Naive thymus-derived CD8-positive, alpha-beta T cell (primary cell): Measurements from ENCODE around the gene HOXB7. TPM values are rescaled to one million over a fixed set of nuclear protein-coding genes. Genes with fewer than 3 reads are reported as not detected.

ENCODE experiments used
- ATAC-seq, 2 donors: fragments of 150-1000 bp; cut with Tn5 transposase in 1 of 2; sonication (Bioruptor Pico), chemical (Tn5 transposase) in 1 of 2; 1 replicate in 1 of 2; 2 replicates in 1 of 2; pipeline ENCODE4 v1.10.0; 2021; ENCODE audit warnings: mild to moderate bottlenecking in 2 of 2, moderate library complexity in 2 of 2
- POLR2A ChIA-PET: fragments of 350-600 bp; sonication (Branson Sonifier 250); formaldehyde crosslinking; loops from one replicate; lab custom pipeline; 2021; ENCODE audit warnings: antibody characterized with exemption; lab: Charles Lee
- DNase-seq, 10 donors: peaks; one replicate each; pipeline versions ENCODE4 v3.0.0 to v3.0.0-alpha.2; 2020 to 2022
- H3K27ac Mint-ChIP-seq, 10 donors: one replicate each; pipeline ENCODE4 v1.8.0; 2020 to 2022; ENCODE audit warnings: mild to moderate bottlenecking in 10 of 10, mixed read lengths in 10 of 10, moderate library complexity in 4 of 10, inconsistent platforms in 1 of 10
- H3K27me3 Mint-ChIP-seq, 5 donors: one replicate each; pipeline ENCODE4 v1.8.0; 2021 to 2022; ENCODE audit warnings: mixed read lengths in 5 of 5
- H3K36me3 Mint-ChIP-seq, 3 donors: one replicate each; pipeline ENCODE4 v1.8.0; 2020 to 2022; ENCODE audit warnings: mixed read lengths in 3 of 3, mild to moderate bottlenecking in 2 of 3, inconsistent platforms in 1 of 3
- H3K4me1 Mint-ChIP-seq, 4 donors: one replicate each; pipeline ENCODE4 v1.8.0; 2021 to 2022; ENCODE audit warnings: mixed read lengths in 4 of 4
- H3K4me3 Mint-ChIP-seq, 10 donors: one replicate each; pipeline ENCODE4 v1.8.0; 2020 to 2022; ENCODE audit warnings: mild to moderate bottlenecking in 10 of 10, mixed read lengths in 10 of 10, moderate library complexity in 6 of 10, inconsistent platforms in 1 of 10
- H3K9me3 Mint-ChIP-seq, 9 donors: one replicate each; pipeline ENCODE4 v1.8.0; 2020 to 2022; ENCODE audit warnings: mixed read lengths in 9 of 9, mild to moderate bottlenecking in 3 of 9, inconsistent platforms in 1 of 9, moderate library complexity in 1 of 9
- polyA plus RNA-seq, 3 donors: library from polyadenylated mRNA; unstranded; fragments of 300-500 nt; fragmentation: Illumina TruSeq; gene quantifications; one replicate each; pipeline ENCODE4 v1.2.3, GENCODE V29; 2021
- total RNA-seq, 8 experiments: library from RNA in 2 of 8; stranded (reverse) in 2 of 8; gene quantifications; one replicate each; pipeline ENCODE4 v1.2.3 and lab custom pipeline; 2021 to 2026

HOXB7 gene
- total and polyA plus RNA-seq, 5 experiments from 2014 or later = 0.22 to 0.40 TPM; not detected in 3

DNA sequence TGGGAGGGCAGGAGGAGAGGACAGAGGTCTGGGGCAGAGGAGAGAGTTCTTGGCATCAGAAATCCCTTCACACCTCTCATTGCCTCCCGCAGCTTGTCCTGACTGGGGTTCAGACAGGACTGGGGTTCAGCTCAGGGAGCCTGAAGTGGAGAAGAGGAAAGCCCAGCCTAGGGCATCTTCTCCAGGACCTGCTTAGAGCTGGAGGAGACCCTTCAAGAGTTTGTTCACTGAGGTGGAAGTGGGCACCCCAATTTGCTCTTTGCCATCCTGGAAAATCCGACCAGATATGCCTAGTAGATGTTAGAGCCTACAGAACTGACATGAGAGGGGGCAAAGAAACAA is 22.8 kb downstream of the HOXB7 start:
- POLR2A ChIA-PET = interaction anchor here (0.6 to 0.9 kb wide), 2 partner anchors 236 to 1234 kb away, joined by 3 read pairs; no protein-coding TSS in a partner anchor
- H3K4me3 Mint-ChIP-seq = no peak overlapping the region
- peaks cover 0 to 3% (median 0%) of the 10 kb centered on the region in 3 donors for H3K36me3 Mint-ChIP-seq
- H3K27ac Mint-ChIP-seq = no peak overlapping the region
- DNase-seq = no peak
- peaks cover 56 to 100% (median 86%) of the 10 kb centered on the region in 5 donors for H3K27me3 Mint-ChIP-seq
- H3K9me3 Mint-ChIP-seq = no peaks in the 10 kb centered on the region
- no peak for ATAC-seq
- peaks cover 20 to 40% (median 33%) of the 10 kb centered on the region in 4 donors for H3K4me1 Mint-ChIP-seq

DNA sequence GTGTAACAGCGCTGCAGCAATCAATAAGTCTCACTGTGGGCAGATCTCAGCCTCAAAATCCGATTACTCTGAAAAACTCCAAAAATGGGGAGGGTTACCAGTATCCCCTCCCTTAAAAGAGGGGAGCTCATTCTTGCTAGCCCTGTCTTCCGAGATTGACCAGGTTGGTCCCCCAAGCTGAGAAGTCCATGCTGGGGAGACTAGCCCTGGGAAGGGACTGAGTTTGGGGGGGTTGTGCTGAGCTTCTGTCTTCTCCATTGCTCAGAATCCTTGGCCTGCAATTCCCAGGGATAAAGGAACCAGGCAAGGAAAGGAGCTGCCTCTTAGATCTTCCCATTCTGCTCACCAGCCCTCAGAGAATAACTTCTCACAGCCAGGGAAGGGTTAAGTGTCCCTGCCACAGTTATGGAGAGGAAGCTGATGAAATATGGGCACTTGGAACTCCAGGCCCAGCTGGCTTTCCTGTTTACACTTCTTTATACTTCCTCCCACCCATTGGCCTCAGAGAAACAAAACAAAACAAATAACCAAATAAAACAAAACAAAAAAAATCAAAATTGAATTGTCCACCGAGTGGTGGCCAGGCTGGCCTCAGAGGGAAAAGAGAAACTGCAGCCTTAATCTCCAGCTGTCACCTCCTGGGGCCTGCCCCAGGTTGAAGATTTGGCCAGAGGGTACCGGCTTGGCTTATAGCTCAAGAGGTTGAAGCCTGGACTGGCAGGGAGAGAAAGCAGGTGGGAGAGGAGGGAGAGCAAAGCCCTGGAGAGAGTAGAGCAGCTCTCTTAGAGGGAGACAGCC is 23.3 kb downstream of the HOXB7 start:
- H3K36me3 Mint-ChIP-seq = peaks cover 0 to 3% (median 0%) of the 10 kb centered on the region in 3 donors
- H3K27me3 Mint-ChIP-seq = peaks cover 57 to 100% (median 86%) of the 10 kb centered on the region in 5 donors
- H3K4me1 Mint-ChIP-seq = peaks cover 16 to 36% (median 31%) of the 10 kb centered on the region in 4 donors
- H3K9me3 Mint-ChIP-seq = no peaks in the 10 kb centered on the region
- ATAC-seq (no peak), DNase-seq (no peak)
- H3K27ac Mint-ChIP-seq = peak overlapping the region in 1 of 10 donors; percentile 44
- POLR2A ChIA-PET = interaction anchor here (0.5 to 0.9 kb wide), 5 partner anchors 9 to 1234 kb away, joined by 3 read pairs; partner anchors contain the start of gene HOXB4
- H3K4me3 Mint-ChIP-seq = peak overlapping the region in 3 of 10 donors; percentile 0 to 49 (median 10)

DNA sequence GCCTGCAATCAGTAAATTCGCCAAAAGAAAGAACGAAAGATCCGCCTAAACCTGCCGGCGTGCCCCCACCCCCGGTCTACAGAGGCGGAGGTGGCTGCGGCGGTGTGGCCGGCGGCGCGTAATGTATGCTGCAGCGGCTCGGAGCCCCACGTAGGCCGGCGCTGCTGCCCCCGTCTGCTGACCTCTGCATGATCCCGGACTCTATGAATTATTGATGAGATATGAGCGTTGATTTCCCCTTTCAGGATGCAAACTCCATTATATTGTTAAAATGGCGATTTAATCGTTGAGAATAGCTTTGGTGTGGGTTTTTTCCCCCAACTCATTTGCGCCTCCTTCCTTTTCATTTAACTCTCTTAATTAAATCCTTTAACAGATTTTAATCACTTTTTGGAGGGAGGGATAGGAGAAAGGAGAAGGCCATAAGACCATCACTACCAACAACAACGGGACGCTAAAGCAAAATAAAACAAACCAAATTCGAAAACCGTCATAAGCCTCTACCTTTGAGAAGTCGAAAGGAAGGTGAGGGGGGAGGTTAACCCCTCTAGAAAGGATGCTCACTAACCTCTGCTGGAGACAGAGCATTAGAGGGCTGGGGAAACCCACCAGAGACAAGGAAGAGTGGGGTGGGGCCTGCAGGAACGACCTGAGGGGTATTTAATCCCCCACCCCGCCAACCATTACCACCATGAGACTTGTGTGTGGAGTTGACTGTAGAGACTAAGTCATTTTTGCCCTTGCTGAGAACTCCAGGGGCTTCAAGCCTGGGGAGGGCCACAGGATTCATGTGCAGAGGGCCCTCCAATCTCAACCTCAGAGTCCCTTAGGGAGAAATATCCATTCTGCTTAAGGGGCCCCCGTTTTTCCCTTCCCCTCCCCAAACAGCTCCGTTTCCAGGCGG is 24.2 kb downstream of the HOXB7 start:
- DNase-seq (peak in 1 of 10 donors; percentile 31), ATAC-seq (no peak)
- POLR2A ChIA-PET = interaction anchor here (0.5 to 0.9 kb wide), 3 partner anchors 9 to 278 kb away, joined by 3 read pairs; partner anchors contain the start of gene HOXB4
- Mint-ChIP-seq H3K36me3 (peaks cover 0 to 3% (median 0%) of the 10 kb centered on the region in 3 donors), H3K9me3 (no peaks in the 10 kb centered on the region), H3K27me3 (peaks cover 59 to 100% (median 88%) of the 10 kb centered on the region in 5 donors), H3K4me1 (peaks cover 16 to 39% (median 32%) of the 10 kb centered on the region in 4 donors), H3K4me3 (peak overlapping the region; percentile 86 to 97 (median 92)), H3K27ac (peak overlapping the region in 3 of 10 donors; percentile 2 to 62 (median 34))

DNA sequence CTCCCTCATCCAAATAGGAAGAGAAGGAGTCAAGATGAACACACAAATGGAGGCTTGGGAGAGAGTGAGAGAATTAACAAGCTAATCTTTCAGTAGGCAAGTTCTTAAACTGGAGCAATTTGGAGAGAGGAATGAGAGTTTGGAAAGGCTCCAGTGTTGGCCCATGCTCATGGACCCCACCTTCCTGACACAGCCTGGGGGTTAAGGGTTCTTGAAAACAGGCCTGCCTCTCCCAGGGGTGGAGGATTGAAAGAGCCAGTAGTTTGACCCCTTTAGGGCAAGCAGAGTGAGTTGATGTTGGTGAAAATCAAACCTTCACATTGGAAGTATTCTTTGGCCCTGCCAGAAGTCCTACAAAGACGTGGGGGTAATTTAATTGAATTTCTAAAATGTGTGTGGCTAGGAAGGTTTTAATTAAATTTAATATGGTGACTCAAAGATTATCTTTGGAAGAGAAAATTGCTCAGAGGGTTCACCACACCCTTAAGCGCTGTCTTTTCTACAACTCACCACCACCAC is 26.5 kb downstream of the HOXB7 start:
- POLR2A ChIA-PET = interaction anchor here (1.6 kb wide), 1 partner anchor 91 kb away, joined by 4 read pairs; no protein-coding TSS in a partner anchor
- peak overlapping the region in 5 of 10 donors; percentile 10 to 40 (median 26) for H3K4me3 Mint-ChIP-seq
- H3K27me3 Mint-ChIP-seq = peaks cover 60 to 100% (median 91%) of the 10 kb centered on the region in 5 donors
- ATAC-seq = no peak
- H3K27ac Mint-ChIP-seq = no peak overlapping the region
- peaks cover 18 to 48% (median 42%) of the 10 kb centered on the region in 4 donors for H3K4me1 Mint-ChIP-seq
- H3K9me3 Mint-ChIP-seq = no peaks in the 10 kb centered on the region
- no peak for DNase-seq
- H3K36me3 Mint-ChIP-seq = peaks cover 0 to 3% (median 0%) of the 10 kb centered on the region in 3 donors

DNA sequence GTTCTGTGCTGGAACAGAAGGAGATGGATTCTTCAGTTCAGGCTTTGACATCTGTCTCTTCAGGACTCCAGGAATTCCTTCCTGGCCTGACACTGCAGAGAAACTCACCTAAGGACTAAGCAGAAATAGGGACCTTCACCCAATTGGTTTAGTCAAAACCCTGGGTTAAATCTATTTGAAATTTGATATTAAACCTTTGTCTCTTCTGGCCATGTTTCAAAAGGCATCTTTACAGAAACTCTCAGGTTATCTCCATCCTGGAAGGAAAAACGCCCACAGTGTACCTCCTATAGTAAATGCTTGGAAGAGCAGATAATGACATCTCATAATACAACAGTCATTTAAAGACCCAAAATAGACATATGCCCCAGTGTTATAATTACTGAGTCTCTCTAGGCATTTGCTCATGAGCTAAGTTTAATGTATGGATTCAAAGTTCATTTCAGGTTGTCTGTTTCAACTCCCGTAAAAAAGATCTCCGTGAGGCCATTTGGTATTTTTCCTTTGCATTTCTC is 27.1 kb downstream of the HOXB7 start:
- Mint-ChIP-seq H3K4me3 (peak overlapping the region in 3 of 10 donors; percentile 10 to 24 (median 24)), H3K36me3 (peaks cover 0 to 3% (median 0%) of the 10 kb centered on the region in 3 donors)
- POLR2A ChIA-PET = interaction anchor here (1.3 to 1.6 kb wide), 3 partner anchors 36 to 91 kb away, joined by 4 read pairs; no protein-coding TSS in a partner anchor

DNA sequence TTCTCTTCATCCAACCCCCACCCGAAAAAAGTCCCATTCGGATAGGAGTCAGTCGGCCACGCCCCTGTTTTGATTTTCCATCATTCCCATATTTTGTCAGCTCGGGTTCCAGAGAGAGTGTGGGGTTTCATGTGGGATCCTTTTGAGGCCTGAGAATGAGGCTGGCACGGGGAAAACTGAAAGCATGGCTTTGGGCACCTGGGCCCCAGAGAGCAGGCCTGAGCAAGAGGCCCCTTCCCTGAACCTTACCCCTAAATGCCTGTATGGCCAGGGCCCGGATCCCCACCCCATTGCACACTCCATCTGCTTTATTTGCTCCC is 28.1 kb downstream of the HOXB7 start:
- DNase-seq (no peak), ATAC-seq (no peak)
- H3K36me3 Mint-ChIP-seq = peaks cover 0 to 3% (median 0%) of the 10 kb centered on the region in 3 donors
- H3K4me3 Mint-ChIP-seq = peak overlapping the region; percentile 49 to 87 (median 68)
- H3K27me3 Mint-ChIP-seq = peaks cover 55 to 96% (median 85%) of the 10 kb centered on the region in 5 donors
- peaks cover 24 to 60% (median 52%) of the 10 kb centered on the region in 4 donors for H3K4me1 Mint-ChIP-seq
- no peak overlapping the region for H3K27ac Mint-ChIP-seq
- no peaks in the 10 kb centered on the region for H3K9me3 Mint-ChIP-seq
- POLR2A ChIA-PET = interaction anchor here (1.3 to 1.6 kb wide), 2 partner anchors 35 to 43 kb away, joined by 4 read pairs; no protein-coding TSS in a partner anchor

More for the DNA sequence above, 27.1 kb downstream of the HOXB7 start:
- no peak for DNase-seq
- Mint-ChIP-seq H3K9me3 (no peaks in the 10 kb centered on the region), H3K4me1 (peaks cover 22 to 54% (median 47%) of the 10 kb centered on the region in 4 donors), H3K27ac (no peak overlapping the region), H3K27me3 (peaks cover 63 to 100% (median 93%) of the 10 kb centered on the region in 5 donors)
- no peak for ATAC-seq

DNA sequence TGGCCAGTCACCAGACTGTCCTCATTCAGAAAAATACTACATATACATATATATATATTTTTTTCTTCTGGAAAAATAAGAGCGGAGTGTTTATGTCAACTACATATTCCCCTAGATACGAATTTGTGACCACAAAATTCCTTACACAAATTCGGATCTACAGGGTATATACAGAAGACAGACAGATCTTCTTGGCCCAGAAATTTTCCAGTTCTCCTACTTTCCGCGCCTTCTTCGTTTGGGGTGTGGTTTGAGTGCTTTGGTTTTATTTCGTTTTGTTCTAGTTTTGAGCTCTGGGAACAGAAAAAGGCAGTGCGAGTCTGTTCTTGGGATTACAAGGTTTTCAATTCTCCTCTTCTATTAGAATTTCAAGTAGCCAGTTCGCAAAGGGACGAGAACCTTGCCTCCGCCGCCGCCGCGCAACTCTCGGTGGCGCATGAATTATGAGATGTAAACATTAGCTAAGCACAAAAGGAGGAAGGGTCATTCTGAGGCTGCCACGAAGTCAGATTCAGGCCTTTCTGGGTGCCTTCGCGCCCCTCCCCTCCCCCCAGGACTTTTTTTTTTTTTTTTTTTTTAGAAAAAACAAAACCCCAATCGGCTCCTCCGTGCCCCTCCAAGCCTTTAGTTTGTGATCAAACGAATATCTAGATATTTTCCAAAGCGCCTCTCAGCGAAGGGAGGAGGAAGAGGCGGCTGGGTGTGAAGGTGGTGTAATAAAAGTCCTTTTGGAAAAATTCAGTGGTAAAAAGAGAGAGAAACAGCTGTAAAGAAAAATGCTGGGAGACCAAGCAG is 30.9 kb downstream of the HOXB7 start:
- Mint-ChIP-seq H3K4me1 (peaks cover 13 to 62% (median 45%) of the 10 kb centered on the region in 4 donors), H3K27me3 (peaks cover 41 to 76% (median 60%) of the 10 kb centered on the region in 5 donors), H3K4me3 (peak overlapping the region in 9 of 10 donors; percentile 53 to 96 (median 87)), H3K27ac (no peak overlapping the region), H3K9me3 (no peaks in the 10 kb centered on the region), H3K36me3 (peaks cover 0 to 2% (median 0%) of the 10 kb centered on the region in 3 donors)
- POLR2A ChIA-PET = interaction anchor here (0.6 to 0.7 kb wide), 2 partner anchors 34 to 128 kb away, joined by 3 to 4 read pairs; no protein-coding TSS in a partner anchor
- ATAC-seq (no peak), DNase-seq (no peak)

DNA sequence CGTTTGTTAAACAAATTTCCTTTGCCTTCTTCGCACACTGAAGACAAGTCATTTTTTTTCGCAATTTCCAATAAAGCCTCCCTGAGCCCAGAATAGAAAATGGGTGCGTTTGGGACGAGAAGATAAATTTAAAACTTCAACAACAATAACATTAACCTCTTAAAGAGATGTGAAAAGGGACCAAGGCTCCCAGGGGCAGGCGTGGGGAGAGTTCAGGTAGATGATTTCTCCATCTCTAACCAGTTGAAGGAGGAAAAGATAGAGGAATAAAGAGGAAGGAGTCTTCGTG is 31.4 kb downstream of the HOXB7 start:
- ATAC-seq (no peak), DNase-seq (no peak)
- POLR2A ChIA-PET = interaction anchor here (0.9 kb wide), 1 partner anchor 38 kb away, joined by 6 read pairs; no protein-coding TSS in a partner anchor
- H3K27me3 Mint-ChIP-seq = peaks cover 39 to 70% (median 55%) of the 10 kb centered on the region in 5 donors
- peak overlapping the region in 1 of 10 donors; percentile 53 for H3K27ac Mint-ChIP-seq
- H3K4me1 Mint-ChIP-seq = peaks cover 11 to 62% (median 42%) of the 10 kb centered on the region in 4 donors
- H3K36me3 Mint-ChIP-seq = no peaks in the 10 kb centered on the region
- H3K4me3 Mint-ChIP-seq = peak overlapping the region; percentile 86 to 96 (median 90)
- no peaks in the 10 kb centered on the region for H3K9me3 Mint-ChIP-seq

DNA sequence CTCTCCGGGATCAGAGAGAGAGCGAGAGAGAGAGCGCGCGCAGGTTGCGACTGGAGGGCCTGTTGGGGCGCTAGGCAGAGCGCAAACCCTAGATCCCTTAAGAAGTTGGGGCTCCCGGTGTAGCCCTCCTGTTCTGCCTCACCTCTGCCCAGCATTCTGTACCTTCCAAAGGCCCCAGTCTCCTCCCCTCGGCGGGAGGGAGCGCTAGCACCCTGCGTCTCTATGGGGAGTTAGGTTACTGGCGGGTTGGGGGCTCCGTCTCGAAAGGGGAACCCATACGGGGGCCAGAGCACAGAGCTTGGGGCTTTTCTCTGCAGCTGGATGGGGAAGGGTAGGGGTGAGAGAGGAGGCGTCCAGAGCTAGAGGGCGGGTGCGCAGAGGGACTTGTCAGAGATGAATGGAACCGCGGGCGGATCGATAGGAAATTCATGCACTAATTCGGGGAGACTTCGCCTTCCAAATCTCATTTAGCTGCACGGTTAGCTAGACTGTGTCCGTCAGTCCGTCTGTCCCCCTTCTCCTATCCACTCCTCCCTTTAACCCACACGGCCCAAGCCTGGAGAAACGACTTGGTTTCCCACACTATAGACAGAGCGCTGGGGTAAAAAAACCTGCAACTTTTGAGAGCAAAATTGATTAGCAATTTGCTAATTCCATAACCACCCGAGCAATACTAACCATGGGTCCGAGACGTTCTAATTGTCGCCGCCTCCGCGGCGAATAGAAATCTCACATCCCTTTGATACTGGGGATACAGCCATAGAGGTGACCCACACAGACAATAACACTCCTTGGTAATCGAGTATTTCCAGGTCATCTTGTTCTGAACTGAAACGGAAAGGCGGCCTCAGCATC is 32.0 kb downstream of the HOXB7 start:
- peaks cover 11 to 60% (median 42%) of the 10 kb centered on the region in 4 donors for H3K4me1 Mint-ChIP-seq
- H3K36me3 Mint-ChIP-seq = no peaks in the 10 kb centered on the region
- H3K9me3 Mint-ChIP-seq = no peaks in the 10 kb centered on the region
- H3K27ac Mint-ChIP-seq = peak overlapping the region in 9 of 10 donors; percentile 34 to 91 (median 72)
- H3K27me3 Mint-ChIP-seq = peaks cover 39 to 66% (median 54%) of the 10 kb centered on the region in 5 donors
- DNase-seq = no peak
- POLR2A ChIA-PET = interaction anchor here (0.9 to 2.2 kb wide), 4 partner anchors 8 to 37 kb away, joined by 3 to 9 read pairs (median 6); partner anchors contain the start of gene HOXB5
- peak; percentile 58 to 59 for ATAC-seq
- H3K4me3 Mint-ChIP-seq = peak overlapping the region; percentile 86 to 96 (median 90)

DNA sequence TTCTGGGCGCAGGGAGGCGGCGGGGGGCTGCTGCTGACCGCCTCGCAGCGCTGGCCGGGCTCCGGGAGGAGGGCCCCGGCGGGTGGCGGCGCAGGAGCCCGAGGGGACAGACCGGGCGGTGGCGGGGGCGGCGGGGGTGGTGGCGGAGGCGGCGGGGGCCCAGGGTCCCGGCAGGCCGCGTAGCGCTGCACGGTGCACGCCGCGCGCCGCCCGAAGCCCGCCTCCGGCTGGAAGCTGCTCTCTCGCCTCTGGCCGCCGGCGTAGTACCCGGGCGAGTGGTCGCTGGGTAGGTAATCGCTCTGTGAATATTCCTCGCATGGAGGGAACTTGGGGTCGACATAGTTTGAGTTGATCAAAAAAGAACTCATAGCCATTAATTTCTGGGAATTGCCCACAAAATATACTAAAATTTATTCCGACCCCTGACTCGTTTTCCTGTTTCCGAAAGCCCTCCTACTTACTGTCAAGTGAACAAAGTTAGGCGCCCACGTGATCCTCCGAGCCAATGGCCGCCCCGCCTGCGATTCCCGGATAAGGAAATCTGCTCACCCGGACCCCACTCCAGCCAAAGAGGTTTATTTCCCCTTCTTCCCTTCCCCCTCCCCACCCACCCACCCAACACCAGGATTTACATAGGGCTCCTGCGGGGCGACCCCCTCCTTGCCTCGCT is 32.7 kb downstream of the HOXB7 start, which contains the start of gene HOXB4:
TSS of gene HOXB4 (minus strand) at position 405 of the 670 bp plus-strand sequence. CDS start at position 374, 31 bp downstream.
- Mint-ChIP-seq H3K4me3 (peak within 1 kb of the TSS; percentile 86 to 96 (median 90)), H3K27me3 (peaks cover 36 to 59% (median 54%) of the 10 kb centered on the region in 5 donors), H3K27ac (peak within 1 kb of the TSS; percentile 43 to 91 (median 80)), H3K9me3 (no peaks in the 10 kb centered on the region), H3K36me3 (no peaks in the 10 kb centered on the region), H3K4me1 (peaks cover 11 to 65% (median 43%) of the 10 kb centered on the region in 4 donors)
- POLR2A ChIA-PET = interaction anchor here (0.9 to 2.2 kb wide), 5 partner anchors 9 to 36 kb away, joined by 3 to 9 read pairs (median 5); partner anchors contain the start of gene HOXB5
- ATAC-seq (peak; percentile 77 to 78), DNase-seq (peak; percentile 34 to 80 (median 56))
